Loucy (cell line): ENCODE results near the gene MRPS2.
"Not testable (repeated sequence)": the region's sequence is repeated elsewhere in the genome, so short reads cannot be mapped to it uniquely, and the experiment has no call there.

Experiments
- H2AFZ ChIP-seq: fragments of 200-600 bp; sonication (generic); 2 replicates; pipeline ENCODE4 v1.6.0; 2016; ENCODE audit warnings: antibody characterized with exemption, mild to moderate bottlenecking, low read length, moderate library complexity
- H3F3A ChIP-seq: fragments of 200-600 bp; 2 replicates; pipeline ENCODE4 v1.6.0; 2016; ENCODE audit warnings: antibody characterized with exemption, low read depth, mild to moderate bottlenecking
- H3K27me3 ChIP-seq: fragments of 200-600 bp; sonication (generic); 2 replicates; pipeline ENCODE4 v1.6.1; 2014; ENCODE audit warnings: low read length, mild to moderate bottlenecking; ENCODE audit not compliant: insufficient read depth, poor library complexity, severe bottlenecking
- H3K36me3 ChIP-seq: fragments of 200-600 bp; sonication (generic); 2 replicates; pipeline ENCODE4 v1.6.1; 2016; ENCODE audit warnings: low read length; ENCODE audit not compliant: insufficient read depth
- H3K4me1 ChIP-seq: fragments of 200-600 bp; sonication (generic); 2 replicates; pipeline ENCODE4 v1.5.1; 2014; ENCODE audit warnings: low read length, mild to moderate bottlenecking; ENCODE audit not compliant: insufficient read depth, poor library complexity, severe bottlenecking
- H3K4me2 ChIP-seq: fragments of 200-600 bp; sonication (generic); 2 replicates; pipeline ENCODE4 v1.6.0; 2014; ENCODE audit warnings: antibody characterized with exemption, low read length, low read depth, mild to moderate bottlenecking; ENCODE audit not compliant: poor library complexity, severe bottlenecking
- H3K4me3 ChIP-seq: fragments of 200-600 bp; sonication (generic); 2 replicates; pipeline ENCODE4 v1.5.1; 2014; ENCODE audit warnings: low read length, mild to moderate bottlenecking, mixed read lengths; ENCODE audit not compliant: poor library complexity, severe bottlenecking
- H3K79me2 ChIP-seq: fragments of 200-600 bp; sonication (generic); 2 replicates; pipeline ENCODE4 v1.6.1; 2014; ENCODE audit warnings: low read length; ENCODE audit not compliant: insufficient read depth
- H3K9ac ChIP-seq: fragments of 200-600 bp; sonication (generic); 2 replicates; pipeline ENCODE4 v1.6.0; 2014; ENCODE audit warnings: mild to moderate bottlenecking, low read depth, low read length, moderate library complexity; ENCODE audit not compliant: poor library complexity, severe bottlenecking
- H3K9me2 ChIP-seq: fragments of 200-600 bp; sonication (generic); replicated peaks from 2 replicates; pipeline ENCODE4 v1.6.1; 2016; ENCODE audit warnings: low read depth, low read length, mixed read lengths
- H3K9me3 ChIP-seq: fragments of 200-600 bp; sonication (generic); 2 replicates; pipeline ENCODE4 v1.6.1; 2014; ENCODE audit warnings: mild to moderate bottlenecking, antibody characterized with exemption, low read length, low read depth; ENCODE audit not compliant: insufficient read depth
- H4K20me1 ChIP-seq: fragments of 200-600 bp; sonication (generic); 2 replicates; pipeline ENCODE4 v1.6.0; 2014; ENCODE audit warnings: antibody characterized with exemption, low read length, mild to moderate bottlenecking; ENCODE audit not compliant: insufficient read depth, poor library complexity, severe bottlenecking
- CTCF ChIP-seq: fragments of 200-600 bp; sonication (generic); conservative IDR thresholded peaks from 2 replicates; pipeline ENCODE4 v1.5.1; 2014; ENCODE audit warnings: mild to moderate bottlenecking, antibody characterized with exemption, low read length
- EZH2phosphoT487 ChIP-seq: fragments of 200-600 bp; IDR thresholded peaks from 2 replicates; pipeline ENCODE4 v1.6.1; 2018; ENCODE audit warnings: antibody characterized with exemption, mild to moderate bottlenecking, moderate library complexity, borderline replicate concordance

The MRPS2 gene

DNA sequence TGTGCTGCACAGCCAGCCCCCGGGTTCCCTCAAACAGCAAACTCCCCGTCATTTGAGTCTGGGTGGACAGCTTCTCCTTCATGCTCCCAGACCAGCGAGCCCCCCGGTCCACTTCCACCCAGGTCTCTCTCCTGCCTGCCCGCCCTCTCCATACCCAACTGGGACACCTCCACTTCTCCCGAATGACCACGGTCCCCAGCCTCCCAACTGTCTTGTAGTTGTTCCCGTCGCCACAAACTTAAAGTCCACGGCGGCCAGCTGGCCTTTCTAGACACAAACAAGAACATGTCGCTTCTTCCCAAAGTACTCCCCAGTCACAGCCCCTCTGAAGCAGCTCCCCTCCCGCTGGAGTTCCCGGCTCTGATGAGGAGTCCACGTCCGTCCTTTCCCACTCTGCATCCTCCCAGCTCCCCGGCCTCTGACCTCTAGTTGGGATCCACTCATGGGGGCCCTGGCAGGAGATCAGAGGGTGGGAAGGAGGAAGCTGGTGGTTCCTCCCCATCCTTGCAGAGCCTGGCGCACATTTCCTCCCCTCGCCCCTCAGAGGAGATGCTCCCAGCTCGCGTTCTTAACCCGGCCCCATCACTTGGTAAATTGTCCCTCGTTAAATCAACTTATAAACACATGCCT, 45.0 kb upstream of the MRPS2 start:
- no peak overlapping the region for H2AFZ ChIP-seq
- TF ChIP-seq CTCF (no peak), EZH2phosphoT487 (no peak)
- H3K9ac ChIP-seq, result no peak overlapping the region
- no peaks in the 10 kb centered on the region for H3K4me1 ChIP-seq
- H3K9me3 ChIP-seq, result no peaks in the 10 kb centered on the region
- H3K4me3 ChIP-seq, result no peak overlapping the region
- H3K9me2 ChIP-seq, result no peaks in the 10 kb centered on the region
- H3F3A ChIP-seq, result no peaks in the 10 kb centered on the region
- no peaks in the 10 kb centered on the region for H3K36me3 ChIP-seq
- H3K27me3 ChIP-seq, result no peaks in the 10 kb centered on the region
- no peaks in the 10 kb centered on the region for H4K20me1 ChIP-seq
- no peak overlapping the region for H3K4me2 ChIP-seq
- no peaks in the 10 kb centered on the region for H3K79me2 ChIP-seq

- no peak overlapping the region for H3K4me3 ChIP-seq
- H3K27me3 ChIP-seq, result no peaks in the 10 kb centered on the region
- H3K4me2 ChIP-seq, result no peak overlapping the region
- H3K9ac ChIP-seq, result no peak overlapping the region
- no peaks in the 10 kb centered on the region for H3K79me2 ChIP-seq
- no peak for TF ChIP-seq CTCF
- no peak for TF ChIP-seq EZH2phosphoT487
- no peaks in the 10 kb centered on the region for H3K4me1 ChIP-seq
- no peaks in the 10 kb centered on the region for H3K36me3 ChIP-seq
- no peak overlapping the region for H2AFZ ChIP-seq
- no peaks in the 10 kb centered on the region for H4K20me1 ChIP-seq
- H3K9me3 ChIP-seq, result no peaks in the 10 kb centered on the region
- H3K9me2 ChIP-seq, result no peaks in the 10 kb centered on the region
- no peaks in the 10 kb centered on the region for H3F3A ChIP-seq
Observed at GRCh38 chr9:135456436-135457104, 43.9 kb upstream of the MRPS2 start.

DNA sequence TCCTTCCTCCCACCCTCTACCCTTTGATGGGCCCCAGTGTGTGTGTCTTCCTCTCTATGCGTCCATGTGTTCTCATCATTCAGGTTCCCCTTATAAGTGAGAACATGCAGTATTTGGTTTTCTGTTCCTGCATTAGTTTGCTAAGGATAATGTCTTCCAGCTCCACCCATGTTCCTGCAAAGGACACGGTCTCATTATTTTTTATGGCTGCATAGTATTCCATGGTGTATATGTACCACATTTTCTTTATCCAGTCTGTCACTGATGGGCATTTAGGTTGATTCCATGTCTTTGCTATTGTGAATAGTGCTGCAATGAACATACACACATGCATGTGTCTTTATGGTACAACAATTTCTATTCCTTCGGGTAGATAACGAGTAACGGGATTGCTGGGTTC, 42.0 kb upstream of the MRPS2 start:
- not testable (repeated sequence) for H3K4me2 ChIP-seq, H3K36me3 ChIP-seq, H3K27me3 ChIP-seq, H2AFZ ChIP-seq, H3K9me2 ChIP-seq, H3K4me3 ChIP-seq, H4K20me1 ChIP-seq, H3K79me2 ChIP-seq, H3K9me3 ChIP-seq, H3K9ac ChIP-seq, H3K4me1 ChIP-seq, H3F3A ChIP-seq

DNA sequence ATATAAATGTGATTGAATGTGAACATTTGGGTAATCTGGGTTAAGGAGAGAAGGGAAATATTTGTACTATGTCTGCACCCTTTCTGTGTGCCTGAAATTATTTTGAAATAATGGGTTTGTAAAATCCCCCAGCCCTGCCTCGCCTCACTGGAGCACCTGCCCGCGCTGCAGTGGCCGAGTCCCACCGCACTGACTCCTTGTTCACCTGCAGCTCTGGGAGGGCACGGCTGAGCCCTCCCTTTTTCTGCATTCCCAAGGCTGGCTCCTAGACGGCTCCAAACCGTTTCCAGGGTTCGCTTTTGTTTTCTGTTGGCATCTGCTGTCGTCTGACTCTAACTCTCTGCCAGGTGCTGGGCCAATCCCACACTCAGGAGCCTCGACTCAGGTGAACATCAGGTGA, 38.5 kb upstream of the MRPS2 start:
- Histone ChIP-seq H3K27me3 (no peaks in the 10 kb centered on the region), H3K79me2 (no peaks in the 10 kb centered on the region), H3K36me3 (no peaks in the 10 kb centered on the region), H3F3A (no peaks in the 10 kb centered on the region), H3K9ac (no peak overlapping the region), H2AFZ (no peak overlapping the region), H3K4me1 (no peaks in the 10 kb centered on the region), H3K4me3 (no peak overlapping the region), H3K4me2 (no peak overlapping the region), H4K20me1 (no peaks in the 10 kb centered on the region), H3K9me3 (no peaks in the 10 kb centered on the region; the same call in 1 of the 2 replicates), H3K9me2 (no peaks in the 10 kb centered on the region)
- TF ChIP-seq CTCF (no peak), EZH2phosphoT487 (no peak)
